IMR-90 (cell line): Measurements from ENCODE around the gene TEX2.

ENCODE experiments used
- CEBPB ChIP-seq: IDR thresholded peaks from 2 replicates; pipeline ENCODE4 v1.6.1; 2012; ENCODE audit warnings: low read depth, low read length, improper control_type of control experiment
- FOS ChIP-seq: fragments of 150-350 bp; IDR thresholded peaks from 2 replicates; pipeline ENCODE4 v1.6.1; 2016; ENCODE audit warnings: low read depth, low read length
- MAFK ChIP-seq: IDR thresholded peaks from 2 replicates; pipeline ENCODE4 v1.6.1; 2012; ENCODE audit warnings: low read depth, low read length, improper control_type of control experiment
- MAZ ChIP-seq: IDR thresholded peaks from 2 replicates; pipeline ENCODE4 v1.6.1; 2012; ENCODE audit warnings: low read depth, mild to moderate bottlenecking, low read length, improper control_type of control experiment, moderate library complexity, borderline replicate concordance
- MXI1 ChIP-seq: IDR thresholded peaks from 2 replicates; pipeline ENCODE4 v1.6.1; 2012; ENCODE audit warnings: low read depth, mild to moderate bottlenecking, low read length, moderate library complexity, borderline replicate concordance
- NFE2L2 ChIP-seq: fragments of 150-350 bp; IDR thresholded peaks from 2 replicates; pipeline ENCODE4 v1.6.1; 2016; ENCODE audit warnings: low read depth, mild to moderate bottlenecking, low read length
- POLR2A ChIP-seq: IDR thresholded peaks from 2 replicates; pipeline ENCODE4 v1.6.1; 2012; ENCODE audit warnings: mild to moderate bottlenecking, low read depth, low read length
- RAD21 ChIP-seq: IDR thresholded peaks from 2 replicates; pipeline ENCODE4 v1.6.1; 2012; ENCODE audit warnings: low read length, improper control_type of control experiment
- RCOR1 ChIP-seq: IDR thresholded peaks from 2 replicates; pipeline ENCODE4 v1.6.1; 2012; ENCODE audit warnings: mild to moderate bottlenecking, low read length, improper control_type of control experiment; ENCODE audit not compliant: insufficient replicate concordance
- RFX5 ChIP-seq: IDR thresholded peaks from 2 replicates; pipeline ENCODE4 v1.8.0; 2012; ENCODE audit warnings: low read depth, mild to moderate bottlenecking, low read length, moderate library complexity
- SMC3 ChIP-seq: fragments of 150-350 bp; IDR thresholded peaks from 2 replicates; pipeline ENCODE4 v1.6.1; 2016; ENCODE audit warnings: low read depth, mild to moderate bottlenecking, antibody characterized with exemption, low read length, moderate library complexity
- TF ChIP-seq, protein P1 (sequence below): conservative IDR thresholded peaks from 2 replicates; pipeline ENCODE4 v1.5.1; 2012; ENCODE audit warnings: mild to moderate bottlenecking, low read depth, low read length, improper control_type of control experiment
- TF ChIP-seq, protein P2 (sequence below): fragments of 150-350 bp; IDR thresholded peaks from 2 replicates; pipeline ENCODE4 v1.6.1; 2017; ENCODE audit warnings: mild to moderate bottlenecking, antibody characterized with exemption, low read length, low read depth

DNA sequence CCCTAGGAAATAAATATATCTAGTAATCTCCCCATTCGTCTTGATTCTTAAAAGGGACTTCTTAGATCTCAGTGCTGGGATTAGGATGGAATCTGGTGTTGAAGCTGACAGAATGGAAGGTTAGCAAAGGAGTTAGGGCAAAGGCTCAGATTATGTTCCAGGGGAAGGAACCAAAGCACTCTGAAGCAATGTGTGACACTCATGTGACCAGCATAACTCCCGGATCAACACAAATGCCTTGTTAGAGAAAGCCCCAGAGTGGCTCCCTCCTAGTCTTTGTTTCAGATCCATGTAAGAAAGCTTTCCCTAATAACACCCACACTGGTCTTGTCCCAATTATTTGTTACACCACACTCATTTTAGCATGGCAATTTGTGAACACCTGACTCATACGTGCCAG, 70.5 kb downstream of the TEX2 start:
- TF ChIP-seq, protein P1, sequence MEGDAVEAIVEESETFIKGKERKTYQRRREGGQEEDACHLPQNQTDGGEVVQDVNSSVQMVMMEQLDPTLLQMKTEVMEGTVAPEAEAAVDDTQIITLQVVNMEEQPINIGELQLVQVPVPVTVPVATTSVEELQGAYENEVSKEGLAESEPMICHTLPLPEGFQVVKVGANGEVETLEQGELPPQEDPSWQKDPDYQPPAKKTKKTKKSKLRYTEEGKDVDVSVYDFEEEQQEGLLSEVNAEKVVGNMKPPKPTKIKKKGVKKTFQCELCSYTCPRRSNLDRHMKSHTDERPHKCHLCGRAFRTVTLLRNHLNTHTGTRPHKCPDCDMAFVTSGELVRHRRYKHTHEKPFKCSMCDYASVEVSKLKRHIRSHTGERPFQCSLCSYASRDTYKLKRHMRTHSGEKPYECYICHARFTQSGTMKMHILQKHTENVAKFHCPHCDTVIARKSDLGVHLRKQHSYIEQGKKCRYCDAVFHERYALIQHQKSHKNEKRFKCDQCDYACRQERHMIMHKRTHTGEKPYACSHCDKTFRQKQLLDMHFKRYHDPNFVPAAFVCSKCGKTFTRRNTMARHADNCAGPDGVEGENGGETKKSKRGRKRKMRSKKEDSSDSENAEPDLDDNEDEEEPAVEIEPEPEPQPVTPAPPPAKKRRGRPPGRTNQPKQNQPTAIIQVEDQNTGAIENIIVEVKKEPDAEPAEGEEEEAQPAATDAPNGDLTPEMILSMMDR, result no peak
- TF ChIP-seq MXI1 (no peak), CEBPB (no peak), POLR2A (no peak), RCOR1 (no peak), SMC3 (no peak), FOS (no peak), RFX5 (no peak), RAD21 (no peak), NFE2L2 (no peak), MAFK (no peak), MAZ (no peak)
- TF ChIP-seq, protein P2, sequence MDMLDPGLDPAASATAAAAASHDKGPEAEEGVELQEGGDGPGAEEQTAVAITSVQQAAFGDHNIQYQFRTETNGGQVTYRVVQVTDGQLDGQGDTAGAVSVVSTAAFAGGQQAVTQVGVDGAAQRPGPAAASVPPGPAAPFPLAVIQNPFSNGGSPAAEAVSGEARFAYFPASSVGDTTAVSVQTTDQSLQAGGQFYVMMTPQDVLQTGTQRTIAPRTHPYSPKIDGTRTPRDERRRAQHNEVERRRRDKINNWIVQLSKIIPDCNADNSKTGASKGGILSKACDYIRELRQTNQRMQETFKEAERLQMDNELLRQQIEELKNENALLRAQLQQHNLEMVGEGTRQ, result no peak
